GM12865 (cell line): Measurements from ENCODE around the gene THSD4.

Experiments used
- DNase-seq: peaks from one replicate; pipeline ENCODE4 v3.0.0; 2010; ENCODE audit warnings: low read depth
- H3K4me3 ChIP-seq: 2 replicates; pipeline ENCODE4 v1.5.1; 2011; ENCODE audit warnings: mild to moderate bottlenecking, low read depth, low read length, control low read depth
- TF ChIP-seq, protein P1 (sequence below): IDR thresholded peaks from 2 replicates; pipeline ENCODE4 v1.5.1; 2011; ENCODE audit warnings: low read length, control low read depth, low read depth, inconsistent platforms; ENCODE audit not compliant: insufficient read depth; ENCODE audit errors: missing control alignments

Gene THSD4

DNA sequence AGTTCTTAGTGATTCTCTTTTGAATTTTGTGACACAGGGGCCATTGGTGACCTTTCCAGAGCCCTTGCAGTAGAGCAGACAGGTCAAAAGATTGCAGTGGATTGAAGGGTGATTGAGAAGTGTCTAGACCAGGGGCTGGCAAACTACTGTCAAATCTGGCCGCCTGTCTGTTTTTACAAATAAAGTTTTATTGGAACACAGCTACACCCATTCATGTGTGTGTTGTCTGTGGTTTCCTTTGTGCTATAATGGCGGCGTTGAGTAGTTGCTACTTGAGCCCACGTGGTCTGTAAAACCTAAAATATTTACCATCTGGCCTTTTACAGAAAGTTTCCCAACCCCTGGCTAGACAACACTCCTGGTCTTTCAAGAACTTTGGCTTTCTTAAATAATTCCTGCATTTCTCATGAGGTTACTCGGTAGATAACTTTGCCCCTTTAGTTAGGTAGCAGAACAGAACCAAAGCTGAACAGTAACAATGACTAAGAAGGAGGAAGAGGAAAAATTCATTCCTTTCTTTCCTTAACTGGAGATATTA lies 430.0 kb downstream of the THSD4 start:
- no peak for DNase-seq
- H3K4me3 ChIP-seq, result no peak overlapping the region
- TF ChIP-seq, protein P1, sequence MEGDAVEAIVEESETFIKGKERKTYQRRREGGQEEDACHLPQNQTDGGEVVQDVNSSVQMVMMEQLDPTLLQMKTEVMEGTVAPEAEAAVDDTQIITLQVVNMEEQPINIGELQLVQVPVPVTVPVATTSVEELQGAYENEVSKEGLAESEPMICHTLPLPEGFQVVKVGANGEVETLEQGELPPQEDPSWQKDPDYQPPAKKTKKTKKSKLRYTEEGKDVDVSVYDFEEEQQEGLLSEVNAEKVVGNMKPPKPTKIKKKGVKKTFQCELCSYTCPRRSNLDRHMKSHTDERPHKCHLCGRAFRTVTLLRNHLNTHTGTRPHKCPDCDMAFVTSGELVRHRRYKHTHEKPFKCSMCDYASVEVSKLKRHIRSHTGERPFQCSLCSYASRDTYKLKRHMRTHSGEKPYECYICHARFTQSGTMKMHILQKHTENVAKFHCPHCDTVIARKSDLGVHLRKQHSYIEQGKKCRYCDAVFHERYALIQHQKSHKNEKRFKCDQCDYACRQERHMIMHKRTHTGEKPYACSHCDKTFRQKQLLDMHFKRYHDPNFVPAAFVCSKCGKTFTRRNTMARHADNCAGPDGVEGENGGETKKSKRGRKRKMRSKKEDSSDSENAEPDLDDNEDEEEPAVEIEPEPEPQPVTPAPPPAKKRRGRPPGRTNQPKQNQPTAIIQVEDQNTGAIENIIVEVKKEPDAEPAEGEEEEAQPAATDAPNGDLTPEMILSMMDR, result no peak

DNA sequence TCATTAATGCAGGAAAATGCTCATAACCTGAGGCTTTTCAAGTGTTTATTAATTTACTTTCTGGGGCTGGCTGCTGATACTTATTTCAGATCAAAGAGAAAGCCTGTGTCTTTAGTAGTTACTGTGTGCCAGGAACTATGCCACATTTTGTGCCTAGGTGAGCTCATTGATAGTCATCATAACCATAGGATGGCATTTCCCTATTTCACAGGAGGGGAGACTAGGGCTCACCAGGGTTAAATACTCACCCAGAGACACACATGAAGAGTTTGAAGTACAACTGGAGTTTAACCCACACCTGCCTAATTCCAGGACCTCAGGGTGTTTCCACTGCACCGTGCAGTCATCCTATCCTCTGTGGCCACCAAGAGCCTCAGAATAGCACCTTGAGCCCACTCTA lies 430.7 kb downstream of the THSD4 start:
- TF ChIP-seq, protein P1, result no peak
- DNase-seq, result no peak

DNA sequence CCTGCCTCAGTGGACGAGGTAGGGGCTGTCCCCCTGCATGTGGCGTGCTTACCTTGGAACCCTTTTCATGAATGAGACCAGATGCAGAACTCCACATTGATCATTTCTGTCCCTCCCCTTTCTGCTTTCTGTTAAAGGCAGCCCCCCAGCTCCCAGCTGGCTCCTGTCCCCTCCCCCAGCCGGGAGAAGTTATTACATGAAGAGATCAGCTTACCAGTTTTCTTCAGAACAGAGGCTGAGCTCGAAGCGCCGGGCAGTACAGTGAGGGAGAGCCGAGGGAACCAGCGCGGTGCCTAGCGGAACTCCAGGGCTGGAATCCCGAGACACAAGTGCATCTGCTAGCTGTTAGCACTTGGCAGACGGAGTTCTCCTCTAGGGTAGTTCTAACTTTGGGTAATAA lies 431.7 kb downstream of the THSD4 start:
- TF ChIP-seq, protein P1, result no peak
- no peak overlapping the region for H3K4me3 ChIP-seq
- no peak for DNase-seq

More for the DNA sequence above, 430.7 kb downstream of the THSD4 start:
- no peak overlapping the region for H3K4me3 ChIP-seq

DNA sequence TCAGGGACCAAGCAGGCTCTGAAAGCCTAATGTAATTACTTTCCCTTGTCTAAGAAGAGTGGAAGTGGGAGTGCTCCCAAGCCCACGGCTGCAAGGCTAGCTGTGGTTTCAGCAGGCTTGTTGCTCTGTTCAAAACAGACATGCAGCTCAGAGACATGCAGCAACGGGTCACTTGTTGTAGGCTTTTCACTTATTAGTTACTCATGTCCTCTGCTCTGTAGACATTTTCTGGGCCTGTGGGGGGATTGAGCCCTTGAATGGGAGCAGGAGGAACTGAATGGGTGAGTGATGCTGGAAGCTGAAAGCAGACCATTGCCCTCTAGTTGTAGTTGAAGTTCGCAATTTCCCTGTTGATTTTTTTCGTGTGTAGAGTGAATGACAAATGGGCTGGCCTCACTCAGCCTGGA lies 433.1 kb downstream of the THSD4 start:
- no peak overlapping the region for H3K4me3 ChIP-seq
- peak; percentile 1 for DNase-seq

DNA sequence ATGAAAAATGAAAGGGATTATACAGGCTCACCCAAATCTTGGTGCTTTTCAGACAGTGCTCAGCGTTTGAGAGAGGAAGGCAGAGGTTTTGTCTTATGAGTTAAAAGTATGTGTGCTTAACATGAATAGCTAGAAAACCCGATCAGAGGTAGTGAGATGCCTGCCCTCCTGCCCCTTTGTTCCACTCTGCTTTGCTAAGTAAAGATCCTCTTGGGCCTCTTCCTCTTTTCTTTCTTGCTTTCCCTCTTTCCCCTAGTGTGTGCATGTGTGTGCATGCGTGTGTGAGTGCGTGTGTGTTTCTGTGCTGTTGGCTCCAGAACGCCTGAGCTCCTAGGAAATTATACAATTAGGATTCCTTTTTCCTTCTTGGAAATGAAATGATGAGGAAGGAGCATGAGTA lies 433.8 kb downstream of the THSD4 start:
- TF ChIP-seq, protein P1, result no peak
- no peak overlapping the region for H3K4me3 ChIP-seq
- no peak for DNase-seq

More for the DNA sequence above, 433.1 kb downstream of the THSD4 start:
- TF ChIP-seq, protein P1, result no peak

DNA sequence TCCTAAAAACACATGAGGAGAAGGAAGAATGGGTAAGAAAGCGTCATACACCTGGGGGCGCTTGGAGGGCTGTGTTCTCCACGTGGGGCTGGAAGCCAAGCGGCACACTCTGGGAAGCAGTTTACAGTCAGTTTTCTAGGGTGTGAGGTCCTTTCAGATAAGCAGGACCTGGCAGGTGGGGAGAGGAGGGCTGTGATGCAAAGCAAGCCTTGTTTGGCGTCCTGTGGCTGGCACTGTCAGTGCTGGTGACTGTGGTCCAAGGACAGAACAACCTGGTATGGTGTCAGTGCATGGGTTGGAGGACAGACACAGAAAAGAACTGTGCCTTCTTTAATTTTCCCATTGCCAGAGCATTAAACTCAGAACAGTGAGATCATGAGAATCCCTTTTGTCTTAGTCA lies 434.4 kb downstream of the THSD4 start:
- TF ChIP-seq, protein P1, result no peak
- H3K4me3 ChIP-seq, result no peak overlapping the region
- DNase-seq, result no peak

DNA sequence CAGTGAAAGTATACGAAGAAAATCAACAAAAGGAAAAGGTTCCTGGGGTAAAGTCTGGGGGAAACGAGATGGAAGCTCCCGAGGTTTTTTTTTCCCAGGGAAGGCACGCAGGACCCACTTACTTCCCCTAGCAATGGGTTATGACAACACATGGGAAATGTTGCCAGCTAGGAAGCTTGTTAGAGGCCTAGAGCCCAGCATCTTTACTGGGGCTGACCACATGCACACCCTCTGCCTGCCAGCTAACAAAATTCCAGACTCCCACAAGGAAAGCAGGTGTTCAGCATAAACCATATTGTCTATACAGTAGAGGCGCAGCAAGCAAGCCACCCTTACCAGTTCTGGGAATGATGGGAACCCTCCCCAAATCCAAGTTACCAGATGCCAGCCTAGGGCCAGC lies 436.3 kb downstream of the THSD4 start:
- TF ChIP-seq, protein P1, result no peak
- DNase-seq, result no peak

More for the DNA sequence above, 436.3 kb downstream of the THSD4 start:
- no peak overlapping the region for H3K4me3 ChIP-seq
